Esophagus squamous epithelium (tissue), 5 donors: ENCODE results near the gene SEMA6A. TPM values are rescaled to one million over a fixed set of nuclear protein-coding genes. Genes with fewer than 3 reads are reported as not detected.

Source experiments
- DNase-seq: peaks from one replicate; lab custom pipeline; 2025; lab: John Stamatoyannopoulos, UW
- H3K27ac ChIP-seq, 4 donors: fragments of 200-600 bp; sonication (generic); one replicate each; pipeline ENCODE4 v1.5.1; 2016 to 2019; ENCODE audit warnings: mild to moderate bottlenecking in 1 of 4
- H3K27me3 ChIP-seq, 4 donors: fragments of 200-600 bp; sonication (generic); 1 replicate in 3 of 4; 2 replicates in 1 of 4; pipeline versions ENCODE4 v1.5.1 to v1.6.0; 2017 to 2021; ENCODE audit warnings: antibody characterized with exemption in 1 of 4
- H3K36me3 ChIP-seq, 3 donors: fragments of 200-600 bp; sonication (generic); one replicate each; pipeline ENCODE4 v1.5.1; 2016 to 2019
- H3K4me1 ChIP-seq, 3 donors: fragments of 200-600 bp; sonication (generic); one replicate each; pipeline ENCODE4 v1.5.1; 2017 to 2019
- H3K4me3 ChIP-seq, 4 donors: fragments of 200-600 bp; sonication (generic); 1 replicate in 3 of 4; 2 replicates in 1 of 4; pipeline ENCODE4 v1.5.1; 2016 to 2019; ENCODE audit warnings: mild to moderate bottlenecking in 2 of 4, moderate library complexity in 1 of 4
- H3K9me3 ChIP-seq, 3 donors: fragments of 200-600 bp; sonication (generic); one replicate each; pipeline ENCODE4 v1.5.1; 2016 to 2019
- POLR2A ChIP-seq, 4 donors: fragments of 450-650 bp; IDR thresholded peaks; one replicate each; pipeline ENCODE4 v1.6.1; 2017; ENCODE audit warnings: antibody characterized with exemption in 4 of 4, mild to moderate bottlenecking in 4 of 4, moderate library complexity in 3 of 4
- WGBS, 2 donors: methylation state at CpG; one replicate each; pipeline ENCODE4 v1.1.5; 2018; 5-methylcytosine and 5-hydroxymethylcytosine counted together
- intact Hi-C: fragments of 100-400 bp; cut with DNase I; formaldehyde crosslinking; loops from one replicate; pipeline ENCODE4 v1.15.0; 2022
- total RNA-seq, 4 donors: library from RNA; depleted of rRNA; stranded (reverse); fragments of >200 nt; gene quantifications; one replicate each; pipeline ENCODE4 v1.1.0, GENCODE V29; 2016
- TF ChIP-seq, protein P1 (sequence below), 6 experiments: fragments of 450-650 bp in 4 of 6; fragments of 200-600 bp in 2 of 6; sonication (generic) in 2 of 6; IDR thresholded peaks; one replicate each; pipeline ENCODE4 v1.5.1; 2016 to 2019; ENCODE audit warnings: antibody characterized with exemption in 6 of 6, mild to moderate bottlenecking in 4 of 6, moderate library complexity in 4 of 6
- donor health status: DM: yes; HTN: yes; CAD: no.

The SEMA6A gene
- total RNA-seq, 4 donors from 2014 or later = 3.0 to 28.6 (median 4.3) TPM

DNA sequence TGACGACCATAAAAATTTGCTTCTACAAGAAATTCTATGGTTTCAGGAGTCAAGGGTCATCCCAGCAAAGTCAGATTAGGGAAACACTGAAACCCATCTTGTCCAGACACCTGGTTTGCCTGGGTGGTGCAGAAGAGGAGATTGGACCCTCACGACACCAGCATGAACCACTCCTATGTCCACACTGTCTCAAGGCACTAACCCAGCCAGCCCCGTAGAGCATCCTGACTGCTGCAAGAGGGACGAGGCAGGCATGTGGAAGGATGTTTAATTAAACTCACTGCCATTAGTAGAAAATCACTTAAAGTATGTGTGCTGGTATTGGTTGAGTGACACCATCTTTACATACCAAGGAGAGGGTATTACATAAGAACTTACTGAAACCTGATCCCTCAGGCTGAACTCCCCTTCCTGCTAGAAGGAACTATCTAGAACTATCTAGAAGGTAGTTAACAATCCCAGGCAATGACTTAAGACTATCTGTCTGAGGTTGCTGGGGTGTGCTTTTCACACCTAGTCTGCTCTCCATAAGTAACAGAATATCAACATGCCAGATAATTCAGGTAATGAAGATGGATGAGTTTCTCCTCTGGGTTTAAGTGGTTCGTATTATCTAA, 93.6 kb downstream of the SEMA6A start:
- no peak for DNase-seq
- Histone ChIP-seq H3K4me1 (no peaks in the 10 kb centered on the region), H3K4me3 (no peak overlapping the region), H3K27ac (no peak overlapping the region), H3K9me3 (peaks cover 0 to 19% (median 12%) of the 10 kb centered on the region in 3 donors), H3K27me3 (no peaks in the 10 kb centered on the region), H3K36me3 (peaks cover 0 to 93% (median 0%) of the 10 kb centered on the region in 3 donors)
- intact Hi-C loops = no loop called here
- TF ChIP-seq, protein P1, sequence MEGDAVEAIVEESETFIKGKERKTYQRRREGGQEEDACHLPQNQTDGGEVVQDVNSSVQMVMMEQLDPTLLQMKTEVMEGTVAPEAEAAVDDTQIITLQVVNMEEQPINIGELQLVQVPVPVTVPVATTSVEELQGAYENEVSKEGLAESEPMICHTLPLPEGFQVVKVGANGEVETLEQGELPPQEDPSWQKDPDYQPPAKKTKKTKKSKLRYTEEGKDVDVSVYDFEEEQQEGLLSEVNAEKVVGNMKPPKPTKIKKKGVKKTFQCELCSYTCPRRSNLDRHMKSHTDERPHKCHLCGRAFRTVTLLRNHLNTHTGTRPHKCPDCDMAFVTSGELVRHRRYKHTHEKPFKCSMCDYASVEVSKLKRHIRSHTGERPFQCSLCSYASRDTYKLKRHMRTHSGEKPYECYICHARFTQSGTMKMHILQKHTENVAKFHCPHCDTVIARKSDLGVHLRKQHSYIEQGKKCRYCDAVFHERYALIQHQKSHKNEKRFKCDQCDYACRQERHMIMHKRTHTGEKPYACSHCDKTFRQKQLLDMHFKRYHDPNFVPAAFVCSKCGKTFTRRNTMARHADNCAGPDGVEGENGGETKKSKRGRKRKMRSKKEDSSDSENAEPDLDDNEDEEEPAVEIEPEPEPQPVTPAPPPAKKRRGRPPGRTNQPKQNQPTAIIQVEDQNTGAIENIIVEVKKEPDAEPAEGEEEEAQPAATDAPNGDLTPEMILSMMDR (IDR thresholded peaks at IDR 0.05) = no peak
- TF ChIP-seq POLR2A (IDR thresholded peaks at IDR 0.05) = no peak
- WGBS, 2 donors = 95 to 97% methylated on average over 4 to 5 of the region's 5 CpGs

DNA sequence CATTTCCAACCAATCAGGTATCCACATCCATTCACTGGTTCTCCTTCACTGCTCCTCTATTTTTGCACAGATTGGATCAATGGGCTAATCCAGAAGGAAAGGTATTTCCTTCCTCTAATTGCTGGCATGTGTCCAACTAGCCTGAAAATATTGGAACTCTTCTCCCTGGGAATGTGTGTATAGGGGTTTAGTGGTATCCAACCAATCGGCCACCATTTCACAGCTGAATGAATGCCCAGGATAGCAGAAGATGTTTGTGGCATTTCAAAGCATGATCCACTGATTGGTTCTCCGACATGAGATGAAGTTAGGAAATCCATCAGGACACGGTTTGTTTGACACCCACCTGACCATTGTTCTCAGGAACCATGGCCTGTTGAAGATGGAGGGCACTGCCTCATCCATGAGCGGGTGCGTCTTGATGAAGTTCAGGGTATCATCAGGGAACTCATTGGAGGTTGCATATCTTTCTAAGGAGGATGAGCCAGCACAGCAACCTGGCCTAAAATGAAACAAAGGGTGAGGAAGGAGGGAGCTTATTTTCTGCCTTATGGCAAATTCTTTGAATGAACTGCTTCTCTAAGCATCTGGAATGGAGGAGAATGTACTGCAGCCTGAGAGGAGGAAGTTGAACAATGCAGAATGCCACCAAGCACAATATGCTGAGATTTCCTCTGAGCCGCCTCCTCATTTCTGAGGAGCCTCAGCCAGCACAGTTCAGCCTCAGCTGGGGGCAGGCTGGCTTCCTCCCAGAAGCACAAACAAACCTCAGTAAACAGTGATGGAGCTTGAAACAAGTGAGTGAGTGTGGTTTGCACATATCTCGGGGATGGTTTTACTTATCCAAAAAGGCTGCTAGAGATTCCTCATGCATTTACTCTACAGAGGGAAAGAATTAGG, 94.6 kb downstream of the SEMA6A start:
- intact Hi-C loops = no loop called here
- H3K36me3 ChIP-seq = peaks cover 0 to 95% (median 0%) of the 10 kb centered on the region in 3 donors
- 76 to 92% methylated on average over 7 of the region's 7 CpGs for WGBS, 2 donors

GRCh38 chr5:116478491-116478890, 96.1 kb downstream of the SEMA6A start:
- no peak for DNase-seq
- Histone ChIP-seq H3K9me3 (peaks cover 0 to 20% (median 12%) of the 10 kb centered on the region in 3 donors), H3K4me1 (no peaks in the 10 kb centered on the region), H3K36me3 (peaks cover 0 to 96% (median 0%) of the 10 kb centered on the region in 3 donors), H3K27me3 (no peaks in the 10 kb centered on the region), H3K27ac (no peak overlapping the region), H3K4me3 (no peak overlapping the region)
- intact Hi-C loops = no loop called here
- TF ChIP-seq POLR2A (IDR thresholded peaks at IDR 0.05) = no peak
- TF ChIP-seq, protein P1 (IDR thresholded peaks at IDR 0.05) = no peak
- 75 to 82% methylated on average over 2 of the region's 2 CpGs for WGBS, 2 donors

More for the DNA sequence above, 94.6 kb downstream of the SEMA6A start:
- no peak for TF ChIP-seq POLR2A (IDR thresholded peaks at IDR 0.05)
- TF ChIP-seq, protein P1 (IDR thresholded peaks at IDR 0.05) = no peak
- DNase-seq = no peak
- peaks cover 0 to 20% (median 12%) of the 10 kb centered on the region in 3 donors for H3K9me3 ChIP-seq
- H3K4me3 ChIP-seq = no peak overlapping the region
- no peaks in the 10 kb centered on the region for H3K27me3 ChIP-seq
- no peak overlapping the region for H3K27ac ChIP-seq
- H3K4me1 ChIP-seq = no peaks in the 10 kb centered on the region

DNA sequence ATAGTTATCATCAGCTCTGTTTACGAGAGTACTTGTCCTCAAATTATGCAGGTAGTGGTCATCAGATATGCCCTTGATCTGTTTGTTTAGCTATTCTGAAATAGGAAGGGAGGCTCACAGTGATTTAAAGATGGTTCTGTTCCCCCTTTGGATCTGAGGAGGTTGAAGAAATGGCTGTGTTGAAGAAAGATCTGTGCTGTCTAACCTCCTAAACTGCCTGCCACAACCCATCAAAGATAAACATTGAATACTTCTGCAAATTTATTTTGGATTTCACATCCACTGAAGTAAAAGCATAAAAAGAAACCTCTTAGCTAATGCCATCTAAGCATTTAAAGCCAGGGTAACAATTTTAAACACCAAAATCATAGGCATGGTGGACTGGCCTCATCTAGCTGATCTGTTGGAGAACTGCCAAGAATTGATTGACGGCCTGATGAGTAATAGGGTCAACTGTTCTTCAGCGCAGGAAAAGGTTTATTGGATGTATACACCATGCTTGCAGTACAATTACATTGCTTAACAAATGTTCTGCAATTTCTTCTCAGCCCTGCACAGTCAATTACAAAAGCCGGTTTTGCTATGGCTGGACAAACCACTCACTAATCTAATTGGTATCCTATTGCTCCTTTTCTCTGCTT, 97.6 kb downstream of the SEMA6A start:
- Histone ChIP-seq H3K4me3 (no peak overlapping the region), H3K4me1 (no peaks in the 10 kb centered on the region), H3K36me3 (peaks cover 0 to 97% (median 0%) of the 10 kb centered on the region in 3 donors), H3K9me3 (peaks cover 0 to 20% (median 12%) of the 10 kb centered on the region in 3 donors), H3K27ac (no peak overlapping the region), H3K27me3 (no peaks in the 10 kb centered on the region)
- no peak for TF ChIP-seq POLR2A (IDR thresholded peaks at IDR 0.05)
- intact Hi-C loops = no loop called here
- DNase-seq = no peak
- 88% methylated on average over 4 of the region's 4 CpGs for WGBS, 2 donors

GRCh38 chr5:116475338-116475737, 99.3 kb downstream of the SEMA6A start:
- Histone ChIP-seq H3K4me3 (no peak overlapping the region), H3K4me1 (no peaks in the 10 kb centered on the region), H3K36me3 (peaks cover 0 to 81% (median 0%) of the 10 kb centered on the region in 3 donors), H3K27ac (no peak overlapping the region), H3K27me3 (no peaks in the 10 kb centered on the region), H3K9me3 (peaks cover 0 to 20% (median 12%) of the 10 kb centered on the region in 3 donors)
- intact Hi-C loops = no loop called here
- 85 to 90% methylated on average over 5 of the region's 5 CpGs for WGBS, 2 donors
- TF ChIP-seq, protein P1 (IDR thresholded peaks at IDR 0.05) = no peak
- TF ChIP-seq POLR2A (IDR thresholded peaks at IDR 0.05) = no peak
- DNase-seq = no peak
